ENCODE measurements around the gene PTN.
"Not testable (repeated sequence)": the region's sequence is repeated elsewhere in the genome, so short reads cannot be mapped to it uniquely, and the experiment has no call there.

GRCh38 chr7:137268001-137268865 lies 75.3 kb downstream of the PTN start:
- TF ChIP-seq CTCF, POLR2AphosphoS5 (IDR thresholded peaks at IDR 0.05): not testable (repeated sequence)
